H1 (cell line): ENCODE results near the gene TBX15. TPM values are rescaled to one million over a fixed set of nuclear protein-coding genes. Genes with fewer than 3 reads are reported as not detected.

Experiments
- CTCF ChIA-PET: fragments of 300-600 bp; sonication (Branson Sonifier 250); formaldehyde crosslinking; loops from one replicate; lab custom pipeline; 2021; ENCODE audit not compliant: partially characterized antibody; lab: Charles Lee
- POLR2A ChIA-PET: fragments of 300-600 bp; sonication (Branson Sonifier 250); formaldehyde crosslinking; loops from one replicate; lab custom pipeline; 2021; ENCODE audit warnings: inconsistent platforms; ENCODE audit not compliant: partially characterized antibody; lab: Charles Lee
- DNase-seq, 2 experiments: peaks; one replicate each; pipeline versions ENCODE4 v3.0.0 to v3.0.0-alpha.2; 2010 to 2022; ENCODE audit warnings: low spot score in 2 of 2, low read depth in 1 of 2, mixed read lengths in 1 of 2
- FAIRE-seq: peaks from 2 replicates; lab custom pipeline; 2011; peaks lifted over from hg19 to GRCh38; lab: Jason Lieb, UNC
- H2AFZ ChIP-seq: 2 replicates; pipeline ENCODE4 v1.8.1; 2012; ENCODE audit warnings: low read length, inconsistent platforms
- H2AK5ac ChIP-seq: 2 replicates; pipeline ENCODE4 v1.6.1; 2013; ENCODE audit warnings: low read depth, low read length
- H2BK120ac ChIP-seq: replicated peaks from 2 replicates; pipeline ENCODE3; 2013; ENCODE audit warnings: low read depth, low read length, inconsistent platforms
- H2BK12ac ChIP-seq: 2 replicates; pipeline ENCODE4 v1.6.1; 2013; ENCODE audit warnings: low read depth, low read length
- H2BK15ac ChIP-seq: 2 replicates; pipeline ENCODE4 v1.6.1; 2013; ENCODE audit warnings: low read length
- H2BK20ac ChIP-seq: 2 replicates; pipeline ENCODE4 v1.6.1; 2013; ENCODE audit warnings: low read length
- H2BK5ac ChIP-seq: 2 replicates; pipeline ENCODE4 v1.6.1; 2013; ENCODE audit warnings: low read depth, low read length
- H3K14ac ChIP-seq: 2 replicates; pipeline ENCODE4 v1.6.1; 2013; ENCODE audit warnings: inconsistent platforms; ENCODE audit not compliant: insufficient read length
- H3K18ac ChIP-seq: 2 replicates; pipeline ENCODE4 v1.6.1; 2013; ENCODE audit warnings: low read length; ENCODE audit errors: extremely low read depth
- H3K23ac ChIP-seq: 2 replicates; pipeline ENCODE4 v1.6.1; 2013; ENCODE audit warnings: inconsistent platforms; ENCODE audit not compliant: insufficient read length
- H3K23me2 ChIP-seq: 2 replicates; pipeline ENCODE4 v1.6.1; 2013; ENCODE audit warnings: low read depth, low read length
- H3K27ac ChIP-seq: 2 replicates; pipeline ENCODE4 v1.6.1; 2011; ENCODE audit warnings: low read depth, low read length, inconsistent platforms
- H3K27me3 ChIP-seq, 4 experiments: replicated peaks in 1 of 4; 1 replicate in 1 of 4; 2 replicates in 3 of 4; pipeline versions ENCODE4 v1.6.1 to v1.8.1; 2011 to 2013; ENCODE audit warnings: low read length in 3 of 4, mild to moderate bottlenecking in 3 of 4, inconsistent platforms in 2 of 4, mixed read lengths in 2 of 4, moderate library complexity in 1 of 4; ENCODE audit not compliant: control insufficient read depth in 3 of 4, insufficient read depth in 3 of 4; ENCODE audit errors: extremely low read depth in 1 of 4
- H3K36me3 ChIP-seq, 4 experiments: 2 replicates each; pipeline versions ENCODE4 v1.6.1 to v1.8.1; 2011 to 2013; ENCODE audit warnings: mild to moderate bottlenecking in 4 of 4, low read length in 3 of 4, moderate library complexity in 2 of 4, control low read depth in 1 of 4, inconsistent platforms in 1 of 4; ENCODE audit not compliant: insufficient read depth in 4 of 4, control insufficient read depth in 2 of 4
- H3K4ac ChIP-seq: replicated peaks from 2 replicates; pipeline ENCODE3; 2013; ENCODE audit warnings: low read length, low read depth, mixed read lengths, inconsistent platforms; ENCODE audit not compliant: insufficient read length
- H3K4me1 ChIP-seq, 4 experiments: replicated peaks in 1 of 4; 1 replicate in 1 of 4; 2 replicates in 3 of 4; pipeline versions ENCODE4 v1.6.1 to v1.8.1; 2011 to 2013; ENCODE audit warnings: low read length in 3 of 4, inconsistent platforms in 2 of 4, mixed read lengths in 1 of 4; ENCODE audit not compliant: insufficient read depth in 4 of 4, control insufficient read depth in 3 of 4
- H3K4me2 ChIP-seq, 2 experiments: 2 replicates each; pipeline versions ENCODE4 v1.6.1 to v1.8.1; 2011 to 2013; ENCODE audit warnings: low read depth in 2 of 2, low read length in 2 of 2, control low read depth in 1 of 2, inconsistent platforms in 1 of 2, mild to moderate bottlenecking in 1 of 2; ENCODE audit not compliant: insufficient read depth in 1 of 2
- H3K4me3 ChIP-seq, 4 experiments: fragments of 200-600, 300-600 bp in 1 of 4; sonication (generic), shearing (Covaris generic), sonication (Bioruptor Twin) in 1 of 4; 2 replicates each; pipeline versions ENCODE4 v1.5.1 to v1.8.1; 2011 to 2016; ENCODE audit warnings: low read length in 4 of 4, low read depth in 3 of 4, control low read depth in 2 of 4, inconsistent platforms in 2 of 4, mild to moderate bottlenecking in 2 of 4, mixed read lengths in 1 of 4, moderate library complexity in 1 of 4; ENCODE audit not compliant: insufficient read depth in 2 of 4; ENCODE audit errors: extremely low read depth in 1 of 4
- H3K56ac ChIP-seq: replicated peaks from 2 replicates; pipeline ENCODE3; 2013; ENCODE audit warnings: low read depth, mild to moderate bottlenecking, mixed read lengths, low read length, inconsistent platforms; ENCODE audit not compliant: insufficient read length
- H3K79me1 ChIP-seq: 2 replicates; pipeline ENCODE4 v1.6.1; 2013; ENCODE audit warnings: low read depth, low read length, control low read depth
- H3K79me2 ChIP-seq, 2 experiments: 2 replicates each; pipeline versions ENCODE4 v1.6.1 to v1.8.1; 2012 to 2013; ENCODE audit warnings: low read length in 2 of 2, mild to moderate bottlenecking in 2 of 2, inconsistent platforms in 1 of 2; ENCODE audit not compliant: insufficient read depth in 2 of 2, control insufficient read depth in 1 of 2
- H3K9ac ChIP-seq, 4 experiments: replicated peaks in 1 of 4; 1 replicate in 1 of 4; 2 replicates in 3 of 4; pipeline versions ENCODE4 v1.6.1 to v1.8.1; 2011 to 2013; ENCODE audit warnings: low read depth in 3 of 4, low read length in 3 of 4, control low read depth in 2 of 4, mild to moderate bottlenecking in 2 of 4, moderate library complexity in 2 of 4, inconsistent platforms in 1 of 4; ENCODE audit errors: extremely low read depth in 1 of 4
- H3K9me3 ChIP-seq, 2 experiments: 2 replicates each; pipeline versions ENCODE4 v1.6.1 to v1.8.1; 2012 to 2013; ENCODE audit warnings: mild to moderate bottlenecking in 2 of 2, moderate library complexity in 2 of 2, control low read depth in 1 of 2, inconsistent platforms in 1 of 2, low read depth in 1 of 2, low read length in 1 of 2, mixed read lengths in 1 of 2; ENCODE audit not compliant: insufficient read depth in 2 of 2
- H4K20me1 ChIP-seq, 2 experiments: replicated peaks in 1 of 2; 2 replicates each; pipeline versions ENCODE3 to v1.8.1; 2011 to 2013; ENCODE audit warnings: inconsistent platforms in 2 of 2, low read length in 2 of 2, mild to moderate bottlenecking in 1 of 2; ENCODE audit not compliant: insufficient read depth in 2 of 2, control insufficient read depth in 1 of 2
- H4K5ac ChIP-seq: 2 replicates; pipeline ENCODE4 v1.6.1; 2013; ENCODE audit warnings: low read length, low read depth, mixed read lengths, inconsistent platforms; ENCODE audit not compliant: insufficient read length
- H4K8ac ChIP-seq: 2 replicates; pipeline ENCODE4 v1.8.0; 2013; ENCODE audit warnings: mild to moderate bottlenecking, moderate library complexity, low read length, inconsistent platforms; ENCODE audit not compliant: insufficient read depth; ENCODE audit errors: extremely low read depth
- H4K91ac ChIP-seq: replicated peaks from 2 replicates; pipeline ENCODE3; 2013; ENCODE audit warnings: low read length, mixed read lengths, inconsistent platforms; ENCODE audit not compliant: insufficient read length
- ASH2L ChIP-seq: fragments of 200-600, 300-600 bp; sonication (generic); IDR thresholded peaks from one replicate; pipeline ENCODE4 v1.7.1; 2017; ENCODE audit warnings: low read length
- BACH1 ChIP-seq: IDR thresholded peaks from 2 replicates; pipeline ENCODE4 v1.6.1; 2012; ENCODE audit warnings: low read length, improper control_type of control experiment
- CHD1 ChIP-seq: IDR thresholded peaks from 2 replicates; pipeline ENCODE4 v1.6.1; 2012; ENCODE audit warnings: low read depth, low read length, improper control_type of control experiment
- EZH2 ChIP-seq: fragments of 200-600 bp; sonication (generic); IDR thresholded peaks from 2 replicates; pipeline ENCODE4 v1.7.1; 2012; ENCODE audit warnings: low read depth, mild to moderate bottlenecking, moderate library complexity, low read length, inconsistent platforms; ENCODE audit not compliant: severe bottlenecking
- KDM4A ChIP-seq: IDR thresholded peaks from one replicate; pipeline ENCODE4 v1.7.1; 2012; ENCODE audit warnings: low read depth, mild to moderate bottlenecking, moderate library complexity, low read length, inconsistent platforms; ENCODE audit not compliant: severe bottlenecking
- WGBS, 2 experiments: shearing (Covaris generic) in 1 of 2; methylation state at CpG; one replicate each; pipeline versions ENCODE4 v1.1.6 to v1.1.7; 2013 to 2015; ENCODE audit warnings: low lambda C conversion rate in 2 of 2, mixed read lengths in 2 of 2, inconsistent platforms in 1 of 2, low coverage in 1 of 2, missing lambda C conversion rate in 1 of 2; ENCODE audit not compliant: insufficient replicate concordance in 2 of 2, insufficient coverage in 1 of 2, insufficient read length in 1 of 2; ENCODE audit errors: extremely low coverage in 1 of 2, missing lambda C conversion rate in 1 of 2; 5-methylcytosine and 5-hydroxymethylcytosine counted together
- polyA plus RNA-seq, 7 experiments: library from polyadenylated mRNA; depleted of rRNA in 3 of 7; stranded (reverse) in 5 of 7; unstranded in 2 of 7; fragments of >200 nt in 5 of 7; fragments of 200-250 nt in 2 of 7; gene quantifications; 1 replicate in 5 of 7; 2 replicates in 1 of 7; 4 replicates in 1 of 7; pipeline versions ENCODE4 v1.2.1 to v1.2.3, GENCODE V29; 2011 to 2013; ENCODE audit warnings: missing spikeins in 2 of 7, mixed read lengths in 2 of 7
- total RNA-seq: library from RNA; stranded (reverse); fragmentation: NEBNext Ultra II Directional; extraction: Animal tissue kit (Norgen Biotek cat#: 25700); gene quantifications from 2 replicates; pipeline ENCODE4 v1.2.1, GENCODE V29; 2021

The TBX15 gene
- total and polyA plus RNA-seq, 2 of the 8 experiments (the other 6 are each of a cell fraction or from before 2014, with no cell fraction given) = 0.14 to 0.24 TPM

- peaks cover 3 to 20% of the 10 kb centered on the region in 2 experiments for H4K20me1 ChIP-seq
- H3K56ac ChIP-seq = no peak overlapping the region
- no peaks in the 10 kb centered on the region for H3K9me3 ChIP-seq
- peaks cover 2% of the 10 kb centered on the region; the same call in 1 of the 2 replicates for H3K23me2 ChIP-seq
- ChIA-PET POLR2A (interaction anchor here (1.0 to 2.3 kb wide), 2 partner anchors 15 to 19 kb away, joined by 3 to 7 read pairs; no protein-coding TSS in a partner anchor), CTCF (interaction anchor here (0.6 to 5.9 kb wide), 8 partner anchors 11 to 781 kb away, joined by 3 to 35 read pairs (median 4); no protein-coding TSS in a partner anchor)
- no peak overlapping the region for H3K27ac ChIP-seq
- no peak overlapping the region for H2AFZ ChIP-seq
- no peak for FAIRE-seq
- no peak overlapping the region for H2BK120ac ChIP-seq
- H4K91ac ChIP-seq = no peak overlapping the region
- H2BK12ac ChIP-seq = no peak overlapping the region
- H3K23ac ChIP-seq = no peak overlapping the region
- WGBS, 2 experiments = 24% methylated on average over 5 of the region's 5 CpGs; no CpG with 5 or more reads in 1 of the 2 experiments
- H2BK15ac ChIP-seq = no peak overlapping the region
- H2BK5ac ChIP-seq = no peak overlapping the region
- no peak overlapping the region for H3K4me2 ChIP-seq
- no peak overlapping the region for H2AK5ac ChIP-seq
- no peak overlapping the region for H3K14ac ChIP-seq
- DNase-seq = no peak
- H3K36me3 ChIP-seq = peaks cover 0 to 5% (median 0%) of the 10 kb centered on the region in 4 experiments; a peak in 1 of 8 replicates
- H4K5ac ChIP-seq = no peak overlapping the region
- no peak overlapping the region for H3K18ac ChIP-seq
- no peaks in the 10 kb centered on the region for H3K79me2 ChIP-seq
- no peak overlapping the region for H4K8ac ChIP-seq
- H3K4ac ChIP-seq = no peak overlapping the region
- no peak overlapping the region for H2BK20ac ChIP-seq
- H3K4me1 ChIP-seq = peaks cover 9 to 41% (median 15%) of the 10 kb centered on the region in 4 experiments
- H3K9ac ChIP-seq = no peak overlapping the region
- H3K27me3 ChIP-seq = peaks cover 91 to 100% (median 97%) of the 10 kb centered on the region in 4 experiments
- no peak overlapping the region for H3K4me3 ChIP-seq
- no peaks in the 10 kb centered on the region for H3K79me1 ChIP-seq
- TF ChIP-seq KDM4A (no peak), BACH1 (no peak), CHD1 (no peak), EZH2 (peak; percentile 17), ASH2L (no peak)
Measured at GRCh38 chr1:119004129-119004527, 16.0 kb upstream of the TBX15 start.
